CD4-positive, alpha-beta T cell (primary cell): ENCODE measurements around the gene TOB2. TPM values are rescaled to one million over a fixed set of nuclear protein-coding genes. Genes with fewer than 3 reads are reported as not detected.

Source experiments
- ATAC-seq: fragments of 200-7000 bp; cut with Tn5 transposase; one replicate; pipeline ENCODE4 v1.10.0; 2022; ENCODE audit warnings: mild to moderate bottlenecking; ENCODE audit not compliant: poor library complexity
- CTCF ChIA-PET: fragments of 350-600 bp; sonication (Branson Sonifier 250); formaldehyde crosslinking; loops from one replicate; lab custom pipeline; 2021; ENCODE audit warnings: antibody characterized with exemption, inconsistent platforms; lab: Charles Lee
- POLR2A ChIA-PET: fragments of 350-600 bp; sonication (Branson Sonifier 250); formaldehyde crosslinking; loops from one replicate; lab custom pipeline; 2021; ENCODE audit warnings: antibody characterized with exemption, inconsistent platforms; lab: Charles Lee
- DNase-seq, 14 experiments: peaks; one replicate each; pipeline ENCODE4 v3.0.0-alpha.2; 2013 to 2020; ENCODE audit warnings: mixed read lengths in 2 of 14
- H3K27ac ChIP-seq, 2 donors: one replicate each; pipeline versions ENCODE4 v1.5.1 to v1.7.0; 2013; ENCODE audit warnings: low read length in 2 of 2, low read depth in 1 of 2, mild to moderate bottlenecking in 1 of 2
- H3K27me3 ChIP-seq, 2 experiments: 1 replicate in 1 of 2; 2 replicates in 1 of 2; pipeline versions ENCODE4 v1.6.1 to v1.7.0; 2013; ENCODE audit warnings: low read length in 2 of 2, control low read depth in 1 of 2, mild to moderate bottlenecking in 1 of 2, moderate library complexity in 1 of 2; ENCODE audit not compliant: insufficient read depth in 2 of 2, control insufficient read depth in 1 of 2
- H3K36me3 ChIP-seq: one replicate; pipeline ENCODE4 v1.6.1; 2013; ENCODE audit warnings: low read length, control low read depth; ENCODE audit not compliant: insufficient read depth
- H3K4me1 ChIP-seq: one replicate; pipeline ENCODE4 v1.6.1; 2013; ENCODE audit warnings: low read length, control low read depth; ENCODE audit not compliant: insufficient read depth
- H3K4me3 ChIP-seq: one replicate; pipeline ENCODE4 v1.5.1; 2013; ENCODE audit warnings: mild to moderate bottlenecking, low read length, moderate library complexity
- H3K9me3 ChIP-seq, 2 experiments: 1 replicate in 1 of 2; 2 replicates in 1 of 2; pipeline versions ENCODE4 v1.6.1 to v1.7.0; 2013; ENCODE audit warnings: low read length in 2 of 2, mild to moderate bottlenecking in 2 of 2, control low read depth in 1 of 2, moderate library complexity in 1 of 2; ENCODE audit not compliant: control insufficient read depth in 1 of 2, insufficient read depth in 1 of 2
- H3K27ac Mint-ChIP-seq: one replicate; pipeline ENCODE4 v1.8.0; 2020; ENCODE audit warnings: mixed read lengths
- H3K27me3 Mint-ChIP-seq: one replicate; pipeline ENCODE4 v1.8.0; 2021; ENCODE audit warnings: mixed read lengths
- H3K36me3 Mint-ChIP-seq: one replicate; pipeline ENCODE4 v1.8.0; 2021; ENCODE audit warnings: low read depth, mixed read lengths
- H3K4me1 Mint-ChIP-seq: one replicate; pipeline ENCODE4 v1.8.0; 2021; ENCODE audit warnings: low read depth, mixed read lengths
- H3K4me3 Mint-ChIP-seq: one replicate; pipeline ENCODE4 v1.8.0; 2020; ENCODE audit warnings: mild to moderate bottlenecking, mixed read lengths
- H3K9me3 Mint-ChIP-seq: one replicate; pipeline ENCODE4 v1.8.0; 2020; ENCODE audit warnings: mixed read lengths
- intact Hi-C, 2 experiments: fragments of 100-400 bp; cut with DNase I in 1 of 2; cut with micrococcal nuclease in 1 of 2; formaldehyde crosslinking; loops; one replicate each; pipeline versions ENCODE4 v1.15.1 to v1.9.0; 2023 to 2025; cut with DNase I, micrococcal nuclease
- total RNA-seq, 174 experiments: library from RNA in 2 of 174; stranded (reverse) in 2 of 174; gene quantifications; one replicate each; pipeline ENCODE4 v1.2.3 and lab custom pipeline; 2021 to 2026
- TF ChIP-seq, protein P1 (sequence below): fragments of 200-600 bp; IDR thresholded peaks from one replicate; pipeline ENCODE4 v1.8.0; 2022; ENCODE audit warnings: antibody characterized with exemption, mild to moderate bottlenecking

Gene TOB2
- total RNA-seq, 2 experiments from 2014 or later = 21.0 to 26.7 TPM

DNA sequence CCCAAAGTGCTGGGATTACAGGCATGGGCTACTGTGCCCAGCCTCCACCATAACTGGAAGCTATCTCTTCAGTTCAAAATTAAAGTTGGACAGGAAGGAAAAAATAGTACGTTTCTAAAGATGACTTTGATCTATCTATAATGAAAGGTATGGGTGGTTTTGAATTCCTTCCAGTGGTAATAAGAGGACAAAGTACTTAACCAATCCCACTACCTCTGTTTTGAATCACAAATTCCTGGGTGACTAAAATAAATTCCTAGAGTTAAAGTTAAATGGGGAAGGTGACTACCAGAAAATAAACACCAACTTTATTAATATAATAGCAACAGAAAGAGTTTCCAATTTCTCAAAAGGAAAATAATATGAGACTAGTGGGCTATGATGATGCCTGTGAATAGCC is 12.8 kb upstream of the TOB2 start:
- H3K27ac ChIP-seq = no peak overlapping the region
- Mint-ChIP-seq H3K9me3 (no peaks in the 10 kb centered on the region), H3K4me1 (peaks cover 13% of the 10 kb centered on the region), H3K36me3 (peaks cover 55% of the 10 kb centered on the region), H3K27me3 (no peaks in the 10 kb centered on the region), H3K4me3 (no peak overlapping the region), H3K27ac (no peak overlapping the region)
- no peaks in the 10 kb centered on the region for H3K27me3 ChIP-seq
- intact Hi-C loops = no loop called here
- no peaks in the 10 kb centered on the region for H3K9me3 ChIP-seq
- no peak for DNase-seq
- H3K36me3 ChIP-seq = peaks cover 60% of the 10 kb centered on the region
- CTCF ChIA-PET = interaction anchor here (1.3 kb wide), 1 partner anchor 11 kb away, joined by 3 read pairs; no protein-coding TSS in a partner anchor
- POLR2A ChIA-PET = interaction anchor here (0.7 to 3.4 kb wide), 2 partner anchors 9 to 14 kb away, joined by 4 to 19 read pairs; partner anchors contain the start of genes ACO2 and PHF5A
- H3K4me3 ChIP-seq = no peak overlapping the region
- TF ChIP-seq, protein P1, sequence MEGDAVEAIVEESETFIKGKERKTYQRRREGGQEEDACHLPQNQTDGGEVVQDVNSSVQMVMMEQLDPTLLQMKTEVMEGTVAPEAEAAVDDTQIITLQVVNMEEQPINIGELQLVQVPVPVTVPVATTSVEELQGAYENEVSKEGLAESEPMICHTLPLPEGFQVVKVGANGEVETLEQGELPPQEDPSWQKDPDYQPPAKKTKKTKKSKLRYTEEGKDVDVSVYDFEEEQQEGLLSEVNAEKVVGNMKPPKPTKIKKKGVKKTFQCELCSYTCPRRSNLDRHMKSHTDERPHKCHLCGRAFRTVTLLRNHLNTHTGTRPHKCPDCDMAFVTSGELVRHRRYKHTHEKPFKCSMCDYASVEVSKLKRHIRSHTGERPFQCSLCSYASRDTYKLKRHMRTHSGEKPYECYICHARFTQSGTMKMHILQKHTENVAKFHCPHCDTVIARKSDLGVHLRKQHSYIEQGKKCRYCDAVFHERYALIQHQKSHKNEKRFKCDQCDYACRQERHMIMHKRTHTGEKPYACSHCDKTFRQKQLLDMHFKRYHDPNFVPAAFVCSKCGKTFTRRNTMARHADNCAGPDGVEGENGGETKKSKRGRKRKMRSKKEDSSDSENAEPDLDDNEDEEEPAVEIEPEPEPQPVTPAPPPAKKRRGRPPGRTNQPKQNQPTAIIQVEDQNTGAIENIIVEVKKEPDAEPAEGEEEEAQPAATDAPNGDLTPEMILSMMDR = no peak
- H3K4me1 ChIP-seq = no peaks in the 10 kb centered on the region
- no peak for ATAC-seq

DNA sequence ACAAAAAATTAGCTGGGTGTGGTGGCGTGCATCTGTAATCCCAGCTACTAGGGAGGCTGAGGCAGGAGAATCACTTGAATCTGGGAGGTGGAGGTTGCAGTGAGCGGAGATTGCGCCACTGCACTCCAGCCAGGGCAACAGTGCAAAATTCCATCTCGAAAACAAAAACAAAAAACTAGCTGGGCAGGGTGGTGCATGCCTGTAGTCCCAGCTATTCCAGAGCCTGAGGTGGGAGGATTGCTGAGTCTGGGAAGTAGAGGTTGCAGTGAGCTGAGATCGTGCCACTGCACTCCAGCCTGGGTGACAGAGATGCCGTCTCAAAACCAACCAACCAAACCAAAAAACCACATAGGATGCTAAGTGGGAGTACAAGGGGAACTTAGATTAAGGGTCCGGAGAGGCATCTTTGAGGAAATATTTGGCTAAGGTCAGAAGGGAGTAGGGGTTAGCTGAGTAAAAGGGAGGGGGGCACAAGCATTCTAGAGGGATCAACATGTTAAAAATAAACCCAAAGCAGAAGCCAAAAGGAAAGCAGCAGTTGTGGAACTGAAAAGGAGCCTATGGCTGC is 11.6 kb upstream of the TOB2 start:
- CTCF ChIA-PET = interaction anchor here (1.3 kb wide), 1 partner anchor 9 kb away, joined by 3 read pairs; no protein-coding TSS in a partner anchor
- H3K4me1 ChIP-seq = no peaks in the 10 kb centered on the region
- DNase-seq (no peak), ATAC-seq (no peak)
- Mint-ChIP-seq H3K27me3 (no peaks in the 10 kb centered on the region), H3K36me3 (peaks cover 46% of the 10 kb centered on the region), H3K4me3 (no peak overlapping the region), H3K9me3 (no peaks in the 10 kb centered on the region), H3K27ac (no peak overlapping the region), H3K4me1 (peaks cover 7% of the 10 kb centered on the region)
- no peaks in the 10 kb centered on the region for H3K27me3 ChIP-seq
- H3K9me3 ChIP-seq = no peaks in the 10 kb centered on the region
- POLR2A ChIA-PET = interaction anchor here (3.4 kb wide), 1 partner anchor 10 kb away, joined by 19 read pairs; the partner anchor contains the start of genes ACO2 and PHF5A
- intact Hi-C loops = no loop called here
- H3K4me3 ChIP-seq = no peak overlapping the region
- H3K27ac ChIP-seq = no peak overlapping the region
- peaks cover 49% of the 10 kb centered on the region for H3K36me3 ChIP-seq
- TF ChIP-seq, protein P1 = no peak

DNA sequence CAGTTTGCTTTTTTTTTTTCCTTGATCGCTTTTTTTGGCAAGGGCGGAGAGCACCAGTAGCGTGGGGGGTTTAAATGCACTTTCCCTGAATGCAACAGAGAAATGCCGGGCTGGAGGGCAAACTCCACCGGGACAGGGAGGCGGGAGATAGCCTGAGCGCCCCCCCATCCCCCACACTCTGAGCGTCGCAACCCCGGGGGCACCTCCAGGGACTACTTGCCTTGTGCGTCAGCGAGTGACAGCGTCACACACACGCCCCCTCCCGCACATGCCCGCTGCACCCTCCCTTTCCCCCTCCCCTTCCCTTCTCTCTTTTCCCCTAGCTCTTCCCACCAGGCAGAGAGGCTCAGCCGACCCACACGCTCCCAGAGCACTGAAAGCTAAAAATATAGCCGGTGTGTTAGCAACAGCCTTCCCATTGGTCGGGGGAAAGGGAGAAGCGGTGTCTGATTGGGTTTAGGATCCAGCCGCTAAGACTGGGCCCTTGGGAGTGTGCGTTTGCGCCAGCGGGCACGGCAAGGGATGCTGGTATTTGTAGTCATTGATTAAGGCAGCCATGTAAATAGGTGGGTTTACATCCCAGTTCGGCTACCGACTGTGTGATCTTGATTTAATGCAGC is 1.7 kb upstream of the TOB2 start:
- Mint-ChIP-seq H3K9me3 (no peaks in the 10 kb centered on the region), H3K4me3 (peak overlapping the region; percentile 94), H3K4me1 (peaks cover 29% of the 10 kb centered on the region), H3K27ac (peak overlapping the region; percentile 95), H3K36me3 (peaks cover 36% of the 10 kb centered on the region), H3K27me3 (no peaks in the 10 kb centered on the region)
- CTCF ChIA-PET = interaction anchor here (1.2 to 1.9 kb wide), 5 partner anchors 11 to 79 kb away, joined by 3 to 10 read pairs (median 5); partner anchors contain the start of genes ACO2 and PHF5A
- peaks cover 41% of the 10 kb centered on the region for H3K4me1 ChIP-seq
- POLR2A ChIA-PET = interaction anchor here (0.5 to 10.6 kb wide), 18 partner anchors 9 to 241 kb away, joined by 3 to 234 read pairs (median 5); partner anchors contain the start of genes ACO2, DESI1, PHF5A and PMM1
- no peaks in the 10 kb centered on the region for H3K9me3 ChIP-seq
- H3K27me3 ChIP-seq = no peaks in the 10 kb centered on the region
- TF ChIP-seq, protein P1 = no peak
- H3K27ac ChIP-seq = peak overlapping the region; percentile 97 to 98
- H3K36me3 ChIP-seq = peaks cover under 1% of the 10 kb centered on the region
- peak; percentile 73 for ATAC-seq
- intact Hi-C loops = loop anchor here (1.0 to 10.0 kb wide), 4 partner anchors 20 to 174 kb away; partner anchors contain the start of genes RANGAP1 (in 2 of the 2), DESI1 (in 1 of the 2), PHF5A (in 1 of the 2) and XRCC6 (in 1 of the 2)
- H3K4me3 ChIP-seq = peak overlapping the region; percentile 98
- DNase-seq = peak; percentile 79 to 97 (median 84)
